Loucy (cell line): ENCODE measurements around the gene ZNF629.
A peak's percentile ranks its signal among the peaks of the same experiment; 100 is the strongest.

ENCODE experiments used
- H2AFZ ChIP-seq: fragments of 200-600 bp; sonication (generic); 2 replicates; pipeline ENCODE4 v1.6.0; 2016; ENCODE audit warnings: antibody characterized with exemption, mild to moderate bottlenecking, low read length, moderate library complexity
- H3F3A ChIP-seq: fragments of 200-600 bp; 2 replicates; pipeline ENCODE4 v1.6.0; 2016; ENCODE audit warnings: antibody characterized with exemption, low read depth, mild to moderate bottlenecking
- H3K27me3 ChIP-seq: fragments of 200-600 bp; sonication (generic); 2 replicates; pipeline ENCODE4 v1.6.1; 2014; ENCODE audit warnings: low read length, mild to moderate bottlenecking; ENCODE audit not compliant: insufficient read depth, poor library complexity, severe bottlenecking
- H3K36me3 ChIP-seq: fragments of 200-600 bp; sonication (generic); 2 replicates; pipeline ENCODE4 v1.6.1; 2016; ENCODE audit warnings: low read length; ENCODE audit not compliant: insufficient read depth
- H3K4me1 ChIP-seq: fragments of 200-600 bp; sonication (generic); 2 replicates; pipeline ENCODE4 v1.5.1; 2014; ENCODE audit warnings: low read length, mild to moderate bottlenecking; ENCODE audit not compliant: insufficient read depth, poor library complexity, severe bottlenecking
- H3K4me2 ChIP-seq: fragments of 200-600 bp; sonication (generic); 2 replicates; pipeline ENCODE4 v1.6.0; 2014; ENCODE audit warnings: antibody characterized with exemption, low read length, low read depth, mild to moderate bottlenecking; ENCODE audit not compliant: poor library complexity, severe bottlenecking
- H3K4me3 ChIP-seq: fragments of 200-600 bp; sonication (generic); 2 replicates; pipeline ENCODE4 v1.5.1; 2014; ENCODE audit warnings: low read length, mild to moderate bottlenecking, mixed read lengths; ENCODE audit not compliant: poor library complexity, severe bottlenecking
- H3K79me2 ChIP-seq: fragments of 200-600 bp; sonication (generic); 2 replicates; pipeline ENCODE4 v1.6.1; 2014; ENCODE audit warnings: low read length; ENCODE audit not compliant: insufficient read depth
- H3K9ac ChIP-seq: fragments of 200-600 bp; sonication (generic); 2 replicates; pipeline ENCODE4 v1.6.0; 2014; ENCODE audit warnings: mild to moderate bottlenecking, low read depth, low read length, moderate library complexity; ENCODE audit not compliant: poor library complexity, severe bottlenecking
- H3K9me2 ChIP-seq: fragments of 200-600 bp; sonication (generic); replicated peaks from 2 replicates; pipeline ENCODE4 v1.6.1; 2016; ENCODE audit warnings: low read depth, low read length, mixed read lengths
- H3K9me3 ChIP-seq: fragments of 200-600 bp; sonication (generic); 2 replicates; pipeline ENCODE4 v1.6.1; 2014; ENCODE audit warnings: mild to moderate bottlenecking, antibody characterized with exemption, low read length, low read depth; ENCODE audit not compliant: insufficient read depth
- H4K20me1 ChIP-seq: fragments of 200-600 bp; sonication (generic); 2 replicates; pipeline ENCODE4 v1.6.0; 2014; ENCODE audit warnings: antibody characterized with exemption, low read length, mild to moderate bottlenecking; ENCODE audit not compliant: insufficient read depth, poor library complexity, severe bottlenecking
- CTCF ChIP-seq: fragments of 200-600 bp; sonication (generic); conservative IDR thresholded peaks from 2 replicates; pipeline ENCODE4 v1.5.1; 2014; ENCODE audit warnings: mild to moderate bottlenecking, antibody characterized with exemption, low read length
- EZH2phosphoT487 ChIP-seq: fragments of 200-600 bp; IDR thresholded peaks from 2 replicates; pipeline ENCODE4 v1.6.1; 2018; ENCODE audit warnings: antibody characterized with exemption, mild to moderate bottlenecking, moderate library complexity, borderline replicate concordance

The ZNF629 gene

GRCh38 chr16:30808146-30808545, 21.1 kb upstream of the ZNF629 start:
- Histone ChIP-seq H3K36me3 (no peaks in the 10 kb centered on the region), H3K4me1 (peaks cover 15% of the 10 kb centered on the region)

DNA sequence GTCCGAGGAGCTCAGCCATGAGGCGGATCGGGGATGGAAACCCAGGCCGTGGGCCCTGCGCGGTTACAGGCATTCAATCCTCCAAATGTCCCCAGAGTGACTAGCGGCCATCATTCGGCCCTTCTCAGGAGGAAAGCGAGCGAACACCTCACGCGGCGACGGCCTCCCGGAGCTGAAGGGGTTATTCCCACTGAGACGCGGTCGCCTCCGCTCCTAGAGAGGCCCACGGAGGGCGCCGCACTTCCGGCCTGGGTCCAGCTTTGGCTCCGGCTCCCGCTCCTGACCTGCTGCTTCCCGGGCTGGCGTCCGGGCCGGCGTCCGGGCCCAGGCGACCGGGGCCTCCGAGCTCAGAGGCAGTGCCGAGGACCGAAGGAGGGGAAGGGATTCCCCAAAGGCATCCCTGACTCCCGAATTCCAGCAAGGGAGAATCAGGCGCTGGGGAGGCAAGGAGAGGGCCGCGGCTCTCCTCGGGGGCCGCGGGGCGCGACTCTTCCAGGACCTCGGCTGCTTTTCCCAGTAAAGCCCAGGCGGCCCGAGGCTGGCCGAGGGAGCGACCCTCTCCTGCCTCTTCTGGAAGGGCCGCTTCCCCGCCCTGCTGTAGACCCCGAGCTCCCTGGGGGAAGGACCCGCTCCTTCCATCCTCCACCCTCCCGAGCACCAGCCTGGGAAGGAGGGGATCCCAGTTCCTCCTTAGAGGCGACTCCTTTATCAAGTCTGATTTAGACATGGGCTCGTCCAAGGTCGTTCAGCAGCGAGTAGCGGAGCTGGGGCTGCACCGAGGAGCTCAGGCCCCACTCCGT, 18.6 kb upstream of the ZNF629 start:
- peak overlapping the region; percentile 94 for H3K9ac ChIP-seq
- H3K9me2 ChIP-seq = no peaks in the 10 kb centered on the region
- peak overlapping the region; percentile 92 for H2AFZ ChIP-seq
- H4K20me1 ChIP-seq = no peaks in the 10 kb centered on the region
- H3K4me1 ChIP-seq = peaks cover 15% of the 10 kb centered on the region
- no peak for TF ChIP-seq EZH2phosphoT487
- TF ChIP-seq CTCF = no peak
- H3K79me2 ChIP-seq = no peaks in the 10 kb centered on the region
- H3F3A ChIP-seq = no peaks in the 10 kb centered on the region
- H3K27me3 ChIP-seq = no peaks in the 10 kb centered on the region
- H3K4me2 ChIP-seq = peak overlapping the region; percentile 86
- H3K9me3 ChIP-seq = no peaks in the 10 kb centered on the region
- H3K4me3 ChIP-seq = peak overlapping the region; percentile 87
- no peaks in the 10 kb centered on the region for H3K36me3 ChIP-seq

More at GRCh38 chr16:30808146-30808545, 21.1 kb upstream of the ZNF629 start:
- H3K9me2 ChIP-seq = no peaks in the 10 kb centered on the region
- no peaks in the 10 kb centered on the region for H4K20me1 ChIP-seq
- no peak overlapping the region for H3K4me3 ChIP-seq
- no peaks in the 10 kb centered on the region for H3K27me3 ChIP-seq
- no peak overlapping the region for H3K4me2 ChIP-seq
- TF ChIP-seq EZH2phosphoT487 (no peak), CTCF (no peak)
- no peak overlapping the region for H2AFZ ChIP-seq
- no peak overlapping the region for H3K9ac ChIP-seq
- no peaks in the 10 kb centered on the region for H3K79me2 ChIP-seq
- no peaks in the 10 kb centered on the region for H3F3A ChIP-seq
- no peaks in the 10 kb centered on the region for H3K9me3 ChIP-seq

DNA sequence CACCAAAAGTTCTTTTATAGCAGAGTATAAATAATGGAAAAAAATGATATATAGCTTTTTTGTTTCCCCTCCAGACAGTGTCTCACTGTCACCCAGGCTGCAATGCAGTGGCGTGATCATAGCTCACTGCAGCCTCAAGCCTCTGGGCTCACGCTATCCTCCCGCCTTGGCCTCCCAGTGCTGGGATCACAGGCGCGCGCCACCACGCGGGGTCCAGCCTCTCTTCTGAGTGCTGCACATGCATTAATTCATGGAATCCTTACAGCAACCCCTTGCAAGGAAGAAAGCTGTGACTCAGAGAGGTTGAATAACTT, 18.0 kb upstream of the ZNF629 start:
- Histone ChIP-seq H3K4me2 (peak overlapping the region; percentile 86), H3K9me3 (no peaks in the 10 kb centered on the region), H3K4me3 (peak overlapping the region; percentile 87), H3F3A (no peaks in the 10 kb centered on the region), H3K27me3 (no peaks in the 10 kb centered on the region), H3K9me2 (no peaks in the 10 kb centered on the region), H3K79me2 (no peaks in the 10 kb centered on the region), H3K9ac (peak overlapping the region; percentile 94), H3K36me3 (no peaks in the 10 kb centered on the region), H4K20me1 (no peaks in the 10 kb centered on the region), H2AFZ (peak overlapping the region; percentile 92), H3K4me1 (peaks cover 15% of the 10 kb centered on the region)
- TF ChIP-seq CTCF (no peak), EZH2phosphoT487 (no peak)
